Esophagus squamous epithelium (tissue), 5 donors: ENCODE measurements around the gene SLC12A8. TPM values are rescaled to one million over a fixed set of nuclear protein-coding genes. Genes with fewer than 3 reads are reported as not detected.

Experiments
- DNase-seq: peaks from one replicate; lab custom pipeline; 2025; lab: John Stamatoyannopoulos, UW
- H3K27ac ChIP-seq, 4 donors: fragments of 200-600 bp; sonication (generic); one replicate each; pipeline ENCODE4 v1.5.1; 2016 to 2019; ENCODE audit warnings: mild to moderate bottlenecking in 1 of 4
- H3K27me3 ChIP-seq, 4 donors: fragments of 200-600 bp; sonication (generic); 1 replicate in 3 of 4; 2 replicates in 1 of 4; pipeline versions ENCODE4 v1.5.1 to v1.6.0; 2017 to 2021; ENCODE audit warnings: antibody characterized with exemption in 1 of 4
- H3K36me3 ChIP-seq, 3 donors: fragments of 200-600 bp; sonication (generic); one replicate each; pipeline ENCODE4 v1.5.1; 2016 to 2019
- H3K4me1 ChIP-seq, 3 donors: fragments of 200-600 bp; sonication (generic); one replicate each; pipeline ENCODE4 v1.5.1; 2017 to 2019
- H3K4me3 ChIP-seq, 4 donors: fragments of 200-600 bp; sonication (generic); 1 replicate in 3 of 4; 2 replicates in 1 of 4; pipeline ENCODE4 v1.5.1; 2016 to 2019; ENCODE audit warnings: mild to moderate bottlenecking in 2 of 4, moderate library complexity in 1 of 4
- H3K9me3 ChIP-seq, 3 donors: fragments of 200-600 bp; sonication (generic); one replicate each; pipeline ENCODE4 v1.5.1; 2016 to 2019
- CTCF ChIP-seq, 6 experiments: fragments of 450-650 bp in 4 of 6; fragments of 200-600 bp in 2 of 6; sonication (generic) in 2 of 6; IDR thresholded peaks; one replicate each; pipeline ENCODE4 v1.5.1; 2016 to 2019; ENCODE audit warnings: antibody characterized with exemption in 6 of 6, mild to moderate bottlenecking in 4 of 6, moderate library complexity in 4 of 6
- POLR2A ChIP-seq, 4 donors: fragments of 450-650 bp; IDR thresholded peaks; one replicate each; pipeline ENCODE4 v1.6.1; 2017; ENCODE audit warnings: antibody characterized with exemption in 4 of 4, mild to moderate bottlenecking in 4 of 4, moderate library complexity in 3 of 4
- WGBS, 2 donors: methylation state at CpG; one replicate each; pipeline ENCODE4 v1.1.5; 2018; 5-methylcytosine and 5-hydroxymethylcytosine counted together
- intact Hi-C: fragments of 100-400 bp; cut with DNase I; formaldehyde crosslinking; loops from one replicate; pipeline ENCODE4 v1.15.0; 2022
- total RNA-seq, 4 donors: library from RNA; depleted of rRNA; stranded (reverse); fragments of >200 nt; gene quantifications; one replicate each; pipeline ENCODE4 v1.1.0, GENCODE V29; 2016
- donor health status: DM: yes; HTN: yes; CAD: no.

SLC12A8 gene
- total RNA-seq, 4 donors from 2014 or later, result 9.9 to 15.9 (median 13.8) TPM

GRCh38 chr3:125125821-125126245 lies 86.7 kb downstream of the SLC12A8 start:
- Histone ChIP-seq H3K36me3 (no peaks in the 10 kb centered on the region), H3K4me3 (no peak overlapping the region), H3K27ac (peak overlapping the region; percentile 11 to 52 (median 44)), H3K9me3 (no peaks in the 10 kb centered on the region), H3K27me3 (no peaks in the 10 kb centered on the region), H3K4me1 (peaks cover 33 to 59% (median 47%) of the 10 kb centered on the region in 3 donors)
- WGBS, 2 donors, result 32 to 37% methylated on average over 6 of the region's 6 CpGs
- TF ChIP-seq POLR2A (IDR thresholded peaks at IDR 0.05) (no peak), CTCF (IDR thresholded peaks at IDR 0.05) (no peak)
- no peak for DNase-seq
- intact Hi-C loops, result no loop called here

- H3K4me1 ChIP-seq, result peaks cover 18 to 56% (median 31%) of the 10 kb centered on the region in 3 donors
- TF ChIP-seq POLR2A (IDR thresholded peaks at IDR 0.05), result no peak
- TF ChIP-seq CTCF (IDR thresholded peaks at IDR 0.05), result no peak
Observed at GRCh38 chr3:125123451-125124305, 88.9 kb downstream of the SLC12A8 start.

GRCh38 chr3:125121246-125122010 lies 91.1 kb downstream of the SLC12A8 start:
- DNase-seq, result no peak
- Histone ChIP-seq H3K36me3 (no peaks in the 10 kb centered on the region), H3K9me3 (no peaks in the 10 kb centered on the region), H3K4me3 (no peak overlapping the region), H3K27ac (peak overlapping the region in 2 of 4 donors; percentile 5 to 21), H3K4me1 (peaks cover 16 to 65% (median 38%) of the 10 kb centered on the region in 3 donors), H3K27me3 (no peaks in the 10 kb centered on the region)
- WGBS, 2 donors, result 62 to 68% methylated on average over 8 of the region's 8 CpGs
- intact Hi-C loops, result no loop called here
- TF ChIP-seq CTCF (IDR thresholded peaks at IDR 0.05) (no peak), POLR2A (IDR thresholded peaks at IDR 0.05) (no peak)

More at GRCh38 chr3:125123451-125124305, 88.9 kb downstream of the SLC12A8 start:
- intact Hi-C loops, result no loop called here
- DNase-seq, result no peak
- no peaks in the 10 kb centered on the region for H3K36me3 ChIP-seq
- WGBS, 2 donors, result 62 to 77% methylated on average over 10 of the region's 10 CpGs
- H3K27ac ChIP-seq, result no peak overlapping the region
- H3K9me3 ChIP-seq, result no peaks in the 10 kb centered on the region
- no peak overlapping the region for H3K4me3 ChIP-seq
- no peaks in the 10 kb centered on the region for H3K27me3 ChIP-seq

- Histone ChIP-seq H3K4me1 (peaks cover 20 to 65% (median 38%) of the 10 kb centered on the region in 3 donors), H3K4me3 (peak overlapping the region in 2 of 4 donors; percentile 12 to 13), H3K27me3 (no peaks in the 10 kb centered on the region), H3K27ac (peak overlapping the region in 3 of 4 donors; percentile 8 to 59 (median 16)), H3K36me3 (no peaks in the 10 kb centered on the region), H3K9me3 (no peaks in the 10 kb centered on the region)
- TF ChIP-seq POLR2A (IDR thresholded peaks at IDR 0.05) (no peak), CTCF (IDR thresholded peaks at IDR 0.05) (no peak)
- no peak for DNase-seq
- WGBS, 2 donors, result 81 to 83% methylated on average over 4 to 11 of the region's 20 CpGs
- intact Hi-C loops, result no loop called here
Observed at GRCh38 chr3:125120379-125121122, 92.0 kb downstream of the SLC12A8 start.
